Subcutaneous adipose tissue (tissue), 4 donors: ENCODE data around the gene BLVRA. TPM values are rescaled to one million over a fixed set of nuclear protein-coding genes. Genes with fewer than 3 reads are reported as not detected.

ENCODE experiments used
- CTCF ChIP-seq: fragments of 450-650 bp; IDR thresholded peaks from one replicate; pipeline ENCODE4 v1.5.1; 2016; ENCODE audit warnings: low read depth, mild to moderate bottlenecking, control low read depth, antibody characterized with exemption, moderate library complexity
- total RNA-seq, 4 donors: library from RNA; depleted of rRNA; stranded (reverse); fragments of >200 nt; gene quantifications; one replicate each; pipeline ENCODE4 v1.1.0, GENCODE V29; 2016

BLVRA gene
- total RNA-seq, 4 donors from 2014 or later = 68.0 to 81.2 (median 72.9) TPM

GRCh38 chr7:43727003-43727402 lies 31.5 kb upstream of the BLVRA start:
- TF ChIP-seq CTCF = no peak

- no peak for TF ChIP-seq CTCF
These were observed 31.0 kb upstream of the BLVRA start for GRCh38 chr7:43727494-43727893.

- no peak for TF ChIP-seq CTCF
These were observed 29.1 kb upstream of the BLVRA start, which contains the start of gene COA1 for GRCh38 chr7:43729214-43729923. TSS of gene COA1 (minus strand) at chr7:43729523. CDS start at chr7:43648614, 80,909 bp downstream.

GRCh38 chr7:43729924-43730248 lies 28.6 kb upstream of the BLVRA start:
- TF ChIP-seq CTCF = no peak

GRCh38 chr7:43735403-43735801 lies 23.1 kb upstream of the BLVRA start:
- TF ChIP-seq CTCF = no peak

GRCh38 chr7:43735802-43736603 lies 22.5 kb upstream of the BLVRA start:
- no peak for TF ChIP-seq CTCF

GRCh38 chr7:43737467-43738127 lies 20.9 kb upstream of the BLVRA start:
- no peak for TF ChIP-seq CTCF
